ENCODE results near the gene CCDC7.

GRCh38 chr10:32846974-32847373 lies 401.0 kb downstream of the CCDC7 start:
- TF ChIP-seq POLR2A (IDR thresholded peaks at IDR 0.05): no peak
- TF ChIP-seq CTCF (IDR thresholded peaks at IDR 0.05): no peak
